K562 (cell line): Measurements from ENCODE around the gene DISC1. TPM values are rescaled to one million over a fixed set of nuclear protein-coding genes. Genes with fewer than 3 reads are reported as not detected.

Source experiments
- POLR2H ChIP-seq: IDR thresholded peaks from 2 replicates; pipeline ENCODE4 v1.6.1; 2016; ENCODE audit warnings: missing genetic modification characterization, low read depth, mild to moderate bottlenecking, control low read depth, missing compliant biosample characterization, moderate library complexity
- RBM14 ChIP-seq: fragments of 200-400 bp; formaldehyde crosslinking; IDR thresholded peaks from 2 replicates; pipeline ENCODE4 v1.6.1; 2018; ENCODE audit warnings: low read depth, mild to moderate bottlenecking, low read length, moderate library complexity, borderline replicate concordance; ENCODE audit not compliant: insufficient read depth
- TRIM28 ChIP-seq: fragments of 450-650 bp; IDR thresholded peaks from 2 replicates; pipeline ENCODE4 v1.6.1; 2017
- U2AF1 ChIP-seq: fragments of 200-400 bp; formaldehyde crosslinking; optimal IDR thresholded peaks from 2 replicates; pipeline ENCODE3; 2017; ENCODE audit warnings: mild to moderate bottlenecking, low read depth, low read length, moderate library complexity
- ZNF175 ChIP-seq: fragments of 200-800 bp; sonication (Bioruptor generic); IDR thresholded peaks from 2 replicates; pipeline ENCODE4 v1.6.1; 2016; ENCODE audit warnings: low read depth, mild to moderate bottlenecking, missing genetic modification characterization, missing compliant biosample characterization
- polyA plus RNA-seq, 8 experiments: library from polyadenylated mRNA; depleted of rRNA in 4 of 8; stranded (reverse) in 5 of 8; unstranded in 3 of 8; fragments of >200 nt; fragmentation: Nextera tagmentation in 2 of 8; fragmentation: Illumina TruSeq in 1 of 8; extraction: Ambion mirVana in 2 of 8; extraction: Trizol in 1 of 8; gene quantifications; 2 replicates each; pipeline versions ENCODE4 v1.2.1 to v1.2.3, GENCODE V29; 2011 to 2014; ENCODE audit warnings: inconsistent platforms in 1 of 8, missing spikeins in 1 of 8
- total RNA-seq, 7 experiments: library from RNA; depleted of rRNA in 6 of 7; stranded (reverse); fragments of >200 nt in 6 of 7; fragmentation: Illumina TruSeq in 2 of 7; extraction: Trizol in 2 of 7; gene quantifications; 2 replicates each; pipeline versions ENCODE4 v1.2.1 to v1.2.3, GENCODE V29; 2011 to 2021; ENCODE audit warnings: low replicate concordance in 1 of 7
- TF ChIP-seq, protein P1 (sequence below): sonication (generic); formaldehyde crosslinking; IDR thresholded peaks from 2 replicates; pipeline ENCODE4 v1.8.0; 2022; ENCODE audit warnings: mild to moderate bottlenecking, low read depth, missing genetic modification reagents
- TF ChIP-seq, protein P2 (sequence below), 2 experiments: fragments of 450-650 bp in 1 of 2; sonication (generic) in 1 of 2; formaldehyde crosslinking in 1 of 2; IDR thresholded peaks in 1 of 2; conservative IDR thresholded peaks in 1 of 2; 2 replicates each; pipeline versions ENCODE4 v1.6.1 to v1.8.1; 2016 to 2023; ENCODE audit warnings: mild to moderate bottlenecking in 2 of 2, moderate library complexity in 2 of 2, inconsistent platforms in 1 of 2, missing genetic modification reagents in 1 of 2

Gene DISC1
- total and polyA plus RNA-seq, 9 of the 15 experiments (the other 6 are each of a cell fraction or from before 2014, with no cell fraction given) = 0.01 to 0.11 (median 0.08) TPM; not detected in 1

- TF ChIP-seq U2AF1 = no peak
- TF ChIP-seq, protein P1, sequence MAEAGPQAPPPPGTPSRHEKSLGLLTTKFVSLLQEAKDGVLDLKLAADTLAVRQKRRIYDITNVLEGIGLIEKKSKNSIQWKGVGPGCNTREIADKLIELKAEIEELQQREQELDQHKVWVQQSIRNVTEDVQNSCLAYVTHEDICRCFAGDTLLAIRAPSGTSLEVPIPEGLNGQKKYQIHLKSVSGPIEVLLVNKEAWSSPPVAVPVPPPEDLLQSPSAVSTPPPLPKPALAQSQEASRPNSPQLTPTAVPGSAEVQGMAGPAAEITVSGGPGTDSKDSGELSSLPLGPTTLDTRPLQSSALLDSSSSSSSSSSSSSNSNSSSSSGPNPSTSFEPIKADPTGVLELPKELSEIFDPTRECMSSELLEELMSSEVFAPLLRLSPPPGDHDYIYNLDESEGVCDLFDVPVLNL (CRISPR knock-in tag) = no peak
- no peak for TF ChIP-seq POLR2H
- TF ChIP-seq, protein P2, sequence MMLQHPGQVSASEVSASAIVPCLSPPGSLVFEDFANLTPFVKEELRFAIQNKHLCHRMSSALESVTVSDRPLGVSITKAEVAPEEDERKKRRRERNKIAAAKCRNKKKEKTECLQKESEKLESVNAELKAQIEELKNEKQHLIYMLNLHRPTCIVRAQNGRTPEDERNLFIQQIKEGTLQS (IDR thresholded peaks at IDR 0.05) = no peak
- TF ChIP-seq, protein P2 (CRISPR knock-in tag; conservative IDR thresholded peaks at IDR 0.05) = no peak
- TF ChIP-seq TRIM28 = no peak
- no peak for TF ChIP-seq RBM14
- no peak for TF ChIP-seq ZNF175 (CRISPR knock-in tag)
Measured at GRCh38 chr1:232036181-232036933, 409.8 kb downstream of the DISC1 start (continued).
